ENCODE measurements around the gene ACTN1.
"Not testable (repeated sequence)": the region's sequence is repeated elsewhere in the genome, so short reads cannot be mapped to it uniquely, and the experiment has no call there.

The ACTN1 gene

DNA sequence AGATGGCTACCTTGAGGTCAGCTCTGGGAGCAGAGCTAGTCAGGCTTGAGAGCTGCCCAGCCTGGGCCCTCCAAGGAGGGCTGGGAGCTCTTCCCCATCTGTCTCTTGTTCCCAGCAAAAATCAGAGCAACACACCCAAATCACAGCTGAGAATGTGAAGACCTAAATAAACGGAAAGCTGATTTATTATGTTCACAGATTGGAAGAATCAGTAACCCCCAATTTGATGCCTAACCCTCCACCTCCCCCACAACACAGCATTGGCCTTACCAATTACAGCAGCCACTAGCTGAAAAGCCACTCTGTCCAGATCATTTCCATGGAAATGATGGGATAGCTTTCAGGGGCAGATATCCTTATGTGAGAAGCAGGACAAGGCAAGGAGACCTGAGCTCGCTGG lies 7.1 kb upstream of the ACTN1 start:
- no peak for DNase-seq

DNA sequence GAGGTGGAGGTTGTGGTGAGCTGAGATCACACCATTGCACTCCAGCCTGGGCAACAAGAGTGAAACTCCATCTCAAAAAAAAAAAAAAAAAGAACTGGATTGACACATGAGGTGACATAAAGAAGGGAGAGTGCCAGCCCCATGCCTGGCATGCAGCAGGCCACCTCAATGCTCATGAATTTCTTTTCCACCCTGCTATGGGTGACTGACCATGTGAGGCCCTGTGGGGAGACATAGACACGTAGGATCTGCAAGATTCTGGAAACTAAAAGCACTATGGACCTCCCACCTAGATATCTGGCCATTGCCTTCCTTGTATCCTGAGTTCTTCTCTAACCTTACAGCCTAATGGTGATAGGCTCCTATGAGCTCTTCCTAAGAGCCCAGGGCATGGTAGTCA lies 5.6 kb upstream of the ACTN1 start:
- DNase-seq = no peak

DNA sequence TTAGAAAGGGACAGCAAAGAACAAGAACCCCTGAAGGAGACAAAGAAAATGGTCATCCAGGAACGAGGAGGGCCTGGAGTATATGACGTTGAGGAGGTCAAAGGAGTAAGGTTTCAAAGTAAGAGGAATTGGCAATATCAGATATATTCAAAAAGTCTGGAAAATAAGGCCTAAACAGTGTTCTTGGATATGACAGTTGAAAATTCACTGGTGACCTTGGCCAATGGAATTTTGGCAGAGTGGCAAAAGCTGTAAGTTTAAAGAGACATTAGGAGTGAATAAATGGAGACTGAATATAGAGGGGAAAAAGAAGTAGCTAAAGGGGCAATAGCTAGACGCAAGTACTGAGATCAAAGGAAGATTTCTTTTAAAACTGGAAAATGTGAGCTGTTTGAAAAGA lies 4.1 kb upstream of the ACTN1 start:
- no peak for DNase-seq

DNA sequence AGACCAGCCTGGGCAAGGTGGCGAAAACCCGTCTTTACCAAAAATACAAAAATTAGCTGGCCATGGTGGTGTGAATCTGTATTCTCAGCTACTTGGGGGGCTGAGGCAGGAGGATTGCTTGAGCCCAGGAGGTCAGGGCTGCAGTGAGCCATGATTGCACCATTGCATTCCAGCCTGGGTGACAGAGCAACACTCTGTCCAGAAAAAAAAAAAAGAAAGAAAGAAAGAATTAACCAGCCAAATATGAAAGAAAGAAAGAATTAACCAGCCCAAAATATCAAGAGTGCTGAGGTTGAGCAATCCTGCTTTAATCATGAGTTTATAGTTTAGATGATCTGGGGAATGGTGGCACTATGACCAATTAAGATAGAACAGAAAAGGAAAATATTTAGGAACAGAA lies 3.5 kb upstream of the ACTN1 start:
- DNase-seq = no peak

DNA sequence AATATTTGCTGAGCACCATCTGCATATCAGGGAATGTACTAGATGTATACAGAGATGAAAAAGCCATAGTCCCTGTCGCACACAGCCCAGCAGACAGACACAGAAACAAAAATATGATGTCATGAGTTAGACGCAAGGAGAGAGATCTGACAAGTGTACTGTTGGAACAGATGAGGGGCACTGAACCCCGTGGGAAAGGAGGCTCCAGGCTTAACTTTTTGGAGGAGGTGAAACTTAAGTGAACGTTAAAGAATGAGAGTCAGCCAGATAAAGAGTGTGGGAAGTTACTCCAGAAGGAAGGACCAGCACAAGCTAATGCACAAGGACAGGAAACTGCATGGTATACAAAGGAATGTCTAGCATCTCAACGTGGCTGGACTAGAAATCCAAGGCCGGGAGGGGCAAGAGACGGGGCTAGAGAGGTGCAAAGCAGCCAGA lies 2.5 kb upstream of the ACTN1 start:
- DNase-seq = no peak

DNA sequence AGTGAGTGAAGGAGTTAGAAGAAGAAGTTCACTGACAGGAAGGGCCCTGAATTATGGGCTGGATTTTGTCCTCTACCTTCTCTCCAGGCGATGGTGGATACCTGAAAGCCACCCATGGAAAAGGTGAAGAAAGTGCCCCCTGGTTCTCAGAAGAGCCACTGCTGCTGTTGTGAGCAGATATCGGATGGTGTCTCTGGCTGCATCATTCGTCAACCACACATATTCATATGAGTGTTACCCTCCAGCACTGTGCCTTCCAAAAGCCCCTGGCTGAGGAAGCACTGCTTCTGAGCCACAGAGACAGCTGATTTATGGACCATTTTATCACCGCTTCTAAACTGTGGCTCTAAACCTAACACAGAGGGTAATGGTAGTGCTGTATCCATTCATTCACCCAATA lies 2.0 kb upstream of the ACTN1 start:
- DNase-seq = no peak

DNA sequence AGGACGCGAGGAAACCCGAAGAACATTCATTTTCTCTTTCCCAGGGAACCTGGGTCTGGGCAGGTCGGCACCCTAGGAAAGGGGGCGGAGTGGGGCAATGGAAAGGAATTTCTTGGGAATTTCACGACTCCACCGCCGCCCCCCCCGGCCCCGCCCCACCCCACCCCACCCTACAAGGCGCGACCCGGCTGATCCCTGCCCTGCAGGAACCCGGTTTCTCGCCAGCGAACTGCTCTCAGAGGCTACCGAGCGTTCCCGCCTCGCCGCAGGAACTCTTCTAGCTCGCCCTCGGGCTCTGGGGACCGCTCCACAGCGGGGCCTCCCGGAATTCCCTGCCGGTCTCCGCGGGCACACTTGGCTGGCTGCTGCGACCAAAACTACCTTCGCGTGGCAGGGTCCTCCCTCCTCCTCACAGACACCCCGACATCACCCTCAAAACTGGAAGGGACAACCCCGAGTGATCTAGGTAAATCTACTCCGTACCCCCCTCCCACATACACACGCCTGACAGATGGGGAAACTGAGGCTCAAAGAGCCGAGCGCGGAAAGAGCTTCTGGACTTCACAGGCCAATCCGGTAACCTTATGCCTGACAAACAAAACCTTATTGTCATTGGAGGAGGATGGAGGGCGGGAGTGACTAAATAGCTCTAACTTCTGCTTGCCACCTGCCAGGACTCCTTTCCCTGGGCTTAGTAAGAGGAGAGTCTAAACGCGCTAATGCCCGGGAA lies 785 bp upstream of the ACTN1 start:
- peak; percentile 38 for DNase-seq

DNA sequence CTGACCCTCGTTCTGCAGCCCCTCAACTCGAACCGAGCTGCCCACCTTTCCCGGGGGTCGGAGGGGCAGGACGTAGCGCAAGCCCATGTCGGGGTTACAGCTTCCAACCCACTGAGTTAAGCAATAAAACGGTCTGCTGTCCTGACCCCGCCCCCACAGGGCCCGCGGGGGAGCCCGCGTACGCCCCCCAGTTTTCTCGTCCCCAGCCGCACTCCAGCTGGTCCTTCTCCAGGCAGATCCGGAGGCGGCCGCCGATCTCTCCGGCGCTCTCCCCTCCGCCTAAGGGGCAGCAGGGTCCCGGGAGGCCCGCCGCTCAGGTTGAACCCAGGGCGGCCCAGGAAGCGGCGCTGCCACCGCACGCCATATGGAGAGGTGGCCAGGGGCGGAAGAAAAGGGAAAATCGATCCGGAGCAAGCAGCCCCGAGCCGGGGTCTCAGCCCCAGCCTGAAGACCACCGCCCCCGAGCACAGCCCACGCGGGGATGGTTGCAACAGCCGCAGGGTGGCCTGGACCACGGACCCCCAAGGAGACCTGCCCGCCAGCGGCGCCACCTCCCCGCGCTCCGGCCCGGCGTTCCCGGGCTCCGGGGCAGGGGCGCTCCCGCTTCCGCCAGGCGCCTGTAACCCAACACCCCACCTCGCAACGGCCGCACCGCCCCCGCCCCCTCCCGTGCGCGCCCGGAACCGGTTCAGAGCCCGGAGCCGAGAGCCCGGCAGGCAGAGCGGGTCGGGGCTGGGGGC lies 760 bp downstream of the ACTN1 start:
- peak; percentile 52 for DNase-seq

DNA sequence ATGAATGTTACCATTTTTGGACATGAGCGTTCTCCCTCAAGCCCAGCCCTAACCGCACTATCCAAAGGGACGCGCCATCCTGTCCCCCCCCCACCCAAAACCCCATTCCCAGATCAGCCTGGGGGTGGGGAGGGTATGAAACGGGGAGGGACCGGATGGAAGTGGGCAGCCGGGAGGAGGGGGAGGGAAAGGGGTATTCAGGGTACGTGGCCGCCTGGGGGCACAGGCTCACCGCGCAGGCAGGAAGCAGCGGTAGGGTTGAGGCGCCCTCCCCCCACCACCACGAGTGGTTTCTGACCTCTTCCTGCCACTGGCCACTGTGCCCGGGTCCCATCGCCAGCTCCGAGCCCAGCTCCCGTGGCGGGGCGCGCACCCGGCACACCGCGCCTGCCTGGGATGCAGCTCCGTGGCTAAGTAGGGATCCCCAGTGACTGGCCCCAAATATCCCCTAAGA lies 1.4 kb downstream of the ACTN1 start:
- DNase-seq = no peak

DNA sequence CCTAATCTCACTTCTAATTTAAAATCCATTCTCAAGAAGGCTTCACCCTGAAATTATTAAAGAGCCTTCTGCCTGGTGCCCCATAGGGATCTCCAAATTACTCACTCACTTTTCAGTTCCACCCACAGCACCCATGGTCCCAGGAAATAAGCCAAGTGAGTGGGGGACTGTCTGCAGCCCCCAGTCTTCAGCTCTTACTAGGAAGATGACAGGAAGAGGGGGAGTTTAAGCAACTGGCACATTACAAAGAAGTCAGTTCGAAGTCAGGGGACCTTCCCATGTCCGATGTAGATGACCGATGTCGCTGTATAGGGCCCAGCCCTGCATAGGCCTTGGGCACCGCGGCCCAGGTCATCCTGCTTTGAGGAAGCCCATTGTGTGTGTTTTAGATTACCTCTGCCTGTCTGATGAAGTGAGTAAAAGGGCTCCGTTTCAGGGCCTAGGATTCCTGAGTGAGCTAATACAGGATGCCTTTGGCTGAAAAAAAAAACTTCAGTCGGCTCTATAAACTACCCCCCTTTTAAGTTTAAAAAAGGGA lies 1.9 kb downstream of the ACTN1 start:
- no peak for DNase-seq

DNA sequence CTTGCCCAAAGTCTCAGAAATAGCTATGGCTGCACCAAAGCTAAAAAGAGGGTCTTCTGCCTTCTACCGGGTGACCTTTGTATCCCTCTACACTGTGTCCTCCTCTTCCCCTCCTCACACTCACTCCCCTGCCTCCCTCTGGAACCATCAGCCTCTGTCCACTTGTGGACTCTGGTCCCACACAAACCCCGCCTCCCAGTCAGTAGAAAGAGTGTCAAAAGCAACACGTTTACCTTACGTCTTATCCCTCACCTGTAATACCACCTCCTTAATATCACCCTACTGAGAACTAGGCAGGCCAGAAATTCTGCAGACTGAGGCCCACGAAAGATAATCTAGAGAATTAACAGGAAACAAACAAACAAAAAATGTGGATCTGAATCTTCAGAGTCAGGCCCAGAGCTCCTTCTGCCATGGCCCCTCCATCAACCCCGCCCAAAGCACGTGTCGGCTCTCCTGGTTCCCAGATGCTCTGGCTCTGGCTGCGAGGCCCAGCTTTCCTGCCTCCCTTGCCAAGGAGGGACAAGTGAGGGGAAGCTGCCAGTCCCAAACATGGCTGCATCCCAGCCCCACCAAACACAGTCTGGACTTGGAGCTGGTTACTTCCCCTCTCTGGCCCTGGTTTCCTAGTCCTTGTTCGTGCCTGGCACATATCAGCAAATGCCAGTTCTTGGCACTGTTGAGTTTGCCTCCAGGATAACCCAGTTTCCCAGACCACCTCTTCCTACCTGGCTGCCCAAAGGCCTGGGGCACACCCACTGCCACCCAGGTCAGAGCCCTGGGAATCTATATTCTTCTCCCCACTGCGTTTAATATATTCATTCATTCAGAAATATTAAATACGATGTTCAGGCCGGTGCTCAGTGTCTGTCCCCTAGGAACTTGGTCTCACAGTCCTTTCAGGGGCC lies 2.7 kb downstream of the ACTN1 start:
- DNase-seq = no peak

DNA sequence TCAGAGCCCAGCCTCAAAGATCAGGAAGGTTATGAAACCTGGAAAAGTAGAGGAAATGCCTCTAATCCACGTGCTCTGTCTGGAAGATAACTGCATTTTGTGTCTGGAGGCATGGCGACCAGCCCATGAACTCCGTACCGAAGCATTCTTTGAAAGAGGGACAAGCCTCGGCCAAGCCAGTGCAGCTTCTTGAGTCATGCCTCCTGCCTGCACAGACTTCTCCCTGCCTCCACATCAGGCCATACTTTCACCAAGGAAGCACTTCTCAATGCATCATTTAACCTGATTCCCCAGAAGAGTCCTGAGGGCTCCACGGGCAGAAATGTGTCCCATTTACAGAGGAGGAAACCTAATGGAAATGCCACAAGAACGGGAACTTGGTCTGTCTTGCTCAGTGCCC lies 3.4 kb downstream of the ACTN1 start:
- no peak for DNase-seq

DNA sequence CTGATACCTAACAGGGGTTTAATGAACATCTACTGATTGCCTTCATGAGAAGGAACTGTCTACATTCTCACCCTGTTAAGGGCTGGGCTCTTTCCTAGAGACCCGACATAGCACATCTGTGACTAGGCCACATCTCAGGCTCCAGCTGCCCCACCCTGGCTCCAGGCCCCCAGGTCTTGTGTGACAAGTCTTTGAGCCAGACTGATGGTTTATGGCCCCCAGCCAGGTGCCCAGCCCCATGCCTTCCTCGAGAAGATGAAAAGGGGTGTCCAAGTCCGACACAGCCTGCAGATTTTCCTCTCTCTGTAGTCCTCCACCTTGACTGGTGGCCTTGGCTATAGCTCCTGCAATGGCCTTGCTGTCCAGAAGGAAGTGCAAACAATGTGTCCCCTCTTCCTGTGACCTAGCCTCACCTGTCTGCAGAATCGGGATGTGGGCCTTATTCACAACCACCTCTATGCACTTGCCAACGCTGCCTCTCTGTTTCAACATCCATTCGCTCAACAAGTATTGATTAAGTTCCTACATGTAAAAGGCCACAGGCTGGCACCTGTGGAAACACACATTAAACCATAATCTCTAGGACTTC lies 4.2 kb downstream of the ACTN1 start:
- no peak for DNase-seq

DNA sequence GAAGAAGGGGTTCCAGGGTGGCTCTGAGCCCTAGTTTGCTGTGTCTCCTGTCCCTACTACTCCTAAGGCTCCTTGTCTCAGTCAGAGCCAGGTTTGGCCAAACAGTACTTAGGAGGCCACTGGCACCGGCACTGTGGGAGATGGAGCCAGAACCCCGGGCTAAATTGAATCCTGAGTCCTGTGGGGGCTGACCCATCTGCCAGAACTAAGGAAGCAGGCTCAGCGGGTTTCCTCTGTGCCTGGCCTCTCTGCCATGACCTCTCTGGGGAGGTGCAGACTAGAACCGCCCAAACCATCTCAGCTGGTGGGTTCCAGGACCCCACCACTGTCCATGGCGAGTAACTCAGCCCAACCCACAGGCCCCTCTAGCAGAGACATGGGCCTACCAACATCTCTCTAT lies 5.5 kb downstream of the ACTN1 start:
- DNase-seq = no peak

DNA sequence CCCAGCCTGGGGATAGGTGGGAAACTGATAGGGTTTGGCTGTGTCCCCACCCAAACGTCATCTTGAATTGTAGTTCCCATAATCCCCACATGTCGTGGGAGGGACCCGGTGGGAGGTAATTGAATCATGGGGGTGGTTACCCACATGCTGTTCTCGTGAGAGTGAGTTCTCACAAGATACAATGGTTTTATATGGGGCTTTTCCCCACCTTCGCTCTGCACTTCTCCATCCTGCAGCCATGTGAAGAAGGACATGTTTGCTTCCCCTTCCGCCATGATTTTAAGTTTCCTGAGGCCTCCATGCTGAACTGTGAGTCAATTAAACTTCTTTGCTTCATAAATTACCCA lies 5.9 kb downstream of the ACTN1 start:
- DNase-seq = not testable (repeated sequence)

DNA sequence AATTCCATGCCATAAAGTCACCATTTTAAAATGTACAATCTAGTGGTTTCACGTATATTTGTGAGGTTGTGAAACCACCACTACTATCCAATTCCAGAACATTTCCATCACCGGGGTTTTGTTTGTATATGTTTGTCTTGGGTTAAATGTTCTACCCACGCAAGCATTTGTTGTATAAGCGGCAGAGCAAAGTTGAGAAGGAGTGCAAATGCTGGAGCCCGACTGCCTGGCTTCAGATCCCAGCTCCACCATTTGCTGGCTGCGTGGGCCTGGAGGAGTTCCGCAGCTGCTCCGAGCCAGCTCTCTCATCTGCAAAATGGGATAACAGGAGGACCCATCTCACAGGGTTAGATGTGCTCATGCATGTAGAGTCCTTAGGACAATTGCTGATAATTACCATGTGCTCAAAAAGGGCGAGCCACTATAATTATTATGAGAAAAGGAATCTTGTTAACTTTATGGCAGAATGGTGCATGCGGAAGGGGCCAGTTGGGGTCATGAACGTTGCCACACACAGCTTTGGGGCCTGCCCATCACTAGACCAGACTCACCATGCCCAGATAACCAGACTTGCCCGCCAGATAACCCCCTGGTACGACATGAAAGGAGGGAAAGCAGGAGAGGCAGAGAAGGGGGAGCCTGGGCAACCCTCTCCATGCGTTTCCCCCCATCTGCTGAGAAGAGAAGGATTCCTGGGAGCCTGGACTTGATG lies 6.4 kb downstream of the ACTN1 start:
- no peak for DNase-seq

DNA sequence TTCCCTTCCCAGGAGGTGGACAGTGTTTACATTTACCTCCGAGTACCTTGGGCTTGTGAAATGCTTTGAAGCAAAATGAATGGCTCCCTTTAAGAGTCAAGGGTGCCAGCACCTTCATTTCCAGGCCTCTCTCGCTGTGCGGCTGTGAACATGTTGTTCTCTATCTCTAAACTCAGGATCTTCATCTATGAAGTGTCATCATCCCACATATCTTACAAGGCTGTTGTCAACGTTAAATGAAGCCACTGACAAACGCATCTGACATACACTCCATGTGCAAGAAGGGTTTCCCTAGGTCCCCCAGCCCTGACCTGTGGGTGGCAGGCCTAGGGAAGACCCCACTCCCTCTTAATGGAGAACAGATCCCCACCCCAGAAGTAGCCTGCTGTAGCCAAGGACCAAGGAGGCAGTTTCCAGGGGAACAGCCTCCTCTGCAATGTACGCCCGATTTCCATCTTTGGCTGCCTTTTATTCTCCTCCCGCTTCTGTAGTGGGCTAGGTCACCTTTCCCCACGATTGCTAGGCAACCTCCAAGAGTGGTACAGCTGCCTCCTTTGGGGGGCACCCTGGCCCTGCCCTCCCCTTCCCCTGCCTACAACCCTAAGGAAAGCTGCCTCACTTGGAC lies 7.6 kb downstream of the ACTN1 start:
- DNase-seq = no peak

DNA sequence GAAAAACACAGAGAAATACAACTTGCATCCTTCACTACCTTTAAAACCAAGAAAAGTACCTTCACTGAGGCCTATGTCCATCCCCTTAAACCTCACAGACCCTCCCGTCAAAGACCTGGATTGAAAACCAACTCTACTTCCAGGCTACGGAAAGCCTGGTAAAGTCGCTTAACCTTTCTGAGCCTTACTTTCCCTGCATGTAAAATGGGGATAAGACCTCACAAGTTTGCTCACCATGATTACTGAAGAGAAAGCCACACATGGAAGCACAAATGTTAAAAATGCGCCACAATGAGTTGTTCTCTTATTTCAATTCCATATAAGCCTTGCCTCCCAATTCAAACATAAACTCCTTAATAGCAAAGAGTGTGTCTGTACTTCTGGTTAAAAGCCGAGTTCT lies 8.4 kb downstream of the ACTN1 start:
- DNase-seq = no peak

DNA sequence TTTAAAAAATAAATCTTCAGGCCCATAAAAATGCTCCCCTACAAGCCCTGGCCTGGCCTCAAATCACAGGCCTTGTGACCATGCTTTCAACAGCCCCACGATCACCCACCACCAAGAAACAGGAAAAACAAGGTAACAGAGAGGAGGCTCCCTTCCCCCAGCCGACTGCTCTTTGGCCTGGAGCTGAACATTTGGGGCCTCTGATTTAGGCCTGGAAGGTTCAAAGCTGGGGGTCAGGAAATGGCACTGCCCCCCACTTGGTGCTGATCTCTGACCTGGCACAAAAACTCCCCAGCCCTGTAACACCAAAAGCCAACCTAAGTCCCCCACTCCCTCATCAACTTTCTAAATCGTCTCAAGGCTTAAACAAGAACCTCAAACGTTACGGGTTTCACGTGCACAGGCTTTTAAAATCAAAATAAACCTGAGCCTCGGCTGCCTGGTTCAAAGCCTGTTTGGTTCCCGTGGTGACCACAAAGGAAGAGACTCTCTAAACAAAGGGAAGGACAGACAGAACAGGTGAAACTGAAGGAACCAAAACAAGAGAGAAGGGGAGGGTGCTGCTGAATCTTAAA lies 9.0 kb downstream of the ACTN1 start:
- no peak for DNase-seq

DNA sequence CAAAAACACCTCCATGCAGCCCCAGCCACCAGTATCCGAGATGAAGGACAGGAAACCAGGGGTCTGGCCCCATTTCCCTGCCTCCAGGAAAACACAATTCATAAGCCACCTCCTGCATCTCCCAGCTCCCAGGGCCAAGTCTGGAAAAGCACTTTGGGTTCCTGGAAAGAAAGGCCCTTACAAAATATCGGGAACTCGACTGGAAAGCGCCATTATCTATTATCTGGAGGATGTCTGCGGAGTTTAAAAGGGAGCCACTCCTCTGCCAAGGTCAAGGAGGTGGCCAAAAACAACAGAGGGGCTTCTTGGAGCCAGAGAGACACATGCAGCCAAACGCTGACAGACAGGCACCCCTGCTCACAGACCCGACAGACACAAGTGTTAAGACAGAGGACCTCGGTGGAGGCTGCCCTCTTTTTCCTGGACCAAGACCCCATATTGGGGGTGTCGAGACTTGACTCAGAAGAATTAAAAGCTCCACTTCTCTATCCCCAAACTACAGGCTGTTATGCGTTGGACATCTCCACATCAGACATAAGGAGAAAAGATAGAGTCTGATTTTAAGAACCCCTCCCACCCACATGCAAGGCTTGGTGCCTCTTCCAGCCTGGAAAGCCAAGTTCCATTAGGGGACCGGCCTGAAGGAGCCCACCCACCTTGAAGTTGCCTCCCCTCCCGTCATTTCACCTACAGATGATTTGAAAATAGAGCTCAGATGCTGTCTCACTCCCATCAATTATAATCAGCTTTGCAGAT lies 9.6 kb downstream of the ACTN1 start:
- DNase-seq = no peak

DNA sequence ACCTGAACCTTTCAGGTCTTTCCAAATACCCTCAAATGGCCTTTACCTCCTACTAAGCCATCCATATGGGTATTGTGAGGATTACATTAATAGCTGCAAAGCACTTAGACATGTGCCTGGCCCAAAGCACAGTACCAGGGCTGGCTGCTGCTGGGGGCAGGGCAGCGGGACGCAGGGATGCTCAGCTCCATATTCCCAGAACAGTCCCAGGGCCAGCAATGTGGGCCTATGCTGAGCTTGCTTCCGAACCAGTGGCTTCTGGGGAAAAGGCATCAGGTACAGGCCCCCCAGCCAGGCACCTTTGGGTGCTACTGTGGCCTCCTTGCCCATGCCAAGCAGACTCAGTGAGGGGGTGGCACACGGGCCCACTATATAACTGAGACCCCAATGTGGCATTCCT lies 10.4 kb downstream of the ACTN1 start:
- DNase-seq = no peak
